NCI-H2081 (cell line): ENCODE data around the gene LTO1.

Experiments used
- DNase-seq, 2 experiments: peaks; one replicate each; lab custom pipeline; 2025; lab: John Stamatoyannopoulos, UW

The LTO1 gene

DNA sequence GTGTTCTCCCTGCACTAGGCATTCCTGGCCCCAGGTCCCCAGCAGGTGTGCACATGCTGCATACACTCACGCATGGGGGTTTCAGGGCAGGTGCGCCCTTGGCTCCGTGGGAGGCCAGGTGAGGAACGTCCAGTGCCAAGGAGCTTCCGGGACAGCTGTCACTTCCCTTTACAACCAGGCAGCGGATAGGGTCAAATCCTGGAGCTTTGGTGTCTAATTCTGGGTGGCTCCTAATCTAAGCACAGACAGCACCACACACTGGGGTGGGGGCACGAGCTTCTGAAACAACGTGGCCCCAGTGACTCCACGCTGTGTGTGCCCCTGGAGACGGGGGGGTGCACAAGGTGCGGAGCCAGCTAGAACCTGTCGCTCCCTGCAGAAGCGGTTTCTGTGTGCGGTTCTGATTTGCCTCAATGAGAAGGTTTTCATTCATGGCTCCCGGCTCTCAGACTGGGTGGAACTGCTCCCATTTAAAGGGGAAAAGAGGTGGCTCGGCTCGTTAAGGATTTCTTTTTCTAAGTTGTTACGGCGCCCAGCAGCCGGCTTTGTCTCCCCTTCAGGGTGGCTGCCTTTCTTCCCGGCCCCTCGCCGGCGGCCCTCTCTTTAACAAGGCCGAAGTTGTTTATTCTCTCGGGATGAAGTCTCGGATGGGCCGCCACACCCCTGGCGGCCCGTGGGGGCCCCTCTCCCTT, 29.2 kb downstream of the LTO1 start:
- peak in 1 of 2 experiments; percentile 62 for DNase-seq

DNA sequence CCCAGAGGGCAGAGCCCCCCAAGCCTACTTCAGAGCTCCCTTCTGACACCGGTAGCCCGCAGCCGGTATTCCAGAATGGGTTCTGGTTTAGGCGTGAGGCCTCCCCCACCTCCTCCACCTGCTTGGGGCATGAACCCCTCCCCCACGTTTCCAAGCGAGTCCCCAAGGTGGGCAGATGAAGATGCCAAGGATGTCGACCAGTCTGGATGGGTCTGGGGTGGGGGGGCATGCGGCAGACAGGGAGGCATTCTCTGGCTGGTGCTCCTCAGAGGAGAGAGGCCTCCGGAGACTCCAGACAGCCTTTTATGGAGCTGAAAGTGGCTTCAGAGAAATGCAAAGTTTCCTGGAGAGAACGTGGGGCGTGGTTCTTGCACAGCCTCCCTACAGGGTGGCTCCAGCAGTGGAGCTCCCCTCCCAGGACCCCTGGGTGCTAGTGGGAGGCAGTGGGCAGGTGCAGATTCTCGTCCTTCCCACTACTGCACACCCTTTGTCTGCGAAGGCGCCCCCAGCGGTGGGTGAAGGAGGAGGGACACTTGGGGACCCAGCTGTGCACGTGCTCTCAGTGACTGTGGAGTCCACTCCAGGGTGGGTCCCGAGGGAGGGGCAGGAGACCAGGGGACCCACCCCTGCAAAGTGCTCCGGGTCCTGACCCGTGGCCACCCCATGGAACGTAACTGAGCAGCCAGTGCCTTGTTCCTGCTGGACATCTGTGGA, 30.0 kb downstream of the LTO1 start:
- no peak for DNase-seq

DNA sequence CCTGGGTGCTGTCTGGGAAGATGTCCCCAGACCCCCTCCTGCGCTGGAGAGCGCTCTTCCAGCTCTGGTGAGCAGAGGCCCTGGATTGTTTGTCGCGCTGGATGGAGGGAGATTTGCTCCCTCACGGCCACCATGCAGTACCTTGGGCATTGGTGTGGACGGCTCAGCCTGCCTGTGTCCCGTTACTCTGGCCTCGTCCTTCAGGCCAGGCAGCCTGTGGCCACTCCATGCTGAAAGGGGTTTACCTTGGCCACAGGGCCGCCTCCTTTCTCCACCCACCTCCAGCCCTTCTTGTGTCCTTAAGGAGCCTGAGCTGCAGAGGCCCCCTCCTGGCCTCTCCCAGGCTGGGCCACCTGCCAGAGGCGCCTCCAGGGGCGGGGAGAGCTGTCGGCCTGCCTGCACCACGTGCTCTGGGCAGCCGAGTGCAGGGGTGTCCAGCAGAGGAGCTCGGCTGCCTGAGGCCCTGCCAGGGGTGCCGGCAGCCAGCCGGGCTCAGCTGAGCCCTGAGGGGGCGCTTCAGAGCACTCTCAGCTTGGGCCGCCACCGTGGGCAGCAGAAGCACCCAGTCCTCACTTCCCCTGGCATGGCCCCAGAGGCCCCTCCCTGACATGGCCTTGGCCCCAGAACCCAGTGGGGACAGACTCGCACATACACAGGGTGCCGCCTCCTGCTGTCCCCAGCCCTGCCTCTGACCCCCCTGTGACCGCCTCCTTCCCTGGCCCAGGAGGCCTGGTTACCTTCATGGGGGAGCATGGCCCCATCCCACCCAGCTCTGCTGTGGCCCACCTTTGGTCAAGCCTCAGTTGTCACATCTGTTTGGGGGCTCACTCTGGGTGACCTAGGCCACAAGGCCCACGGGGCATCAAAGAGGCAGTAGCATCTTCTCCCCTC, 30.8 kb downstream of the LTO1 start:
- peak in 1 of 2 experiments; percentile 31 for DNase-seq

DNA sequence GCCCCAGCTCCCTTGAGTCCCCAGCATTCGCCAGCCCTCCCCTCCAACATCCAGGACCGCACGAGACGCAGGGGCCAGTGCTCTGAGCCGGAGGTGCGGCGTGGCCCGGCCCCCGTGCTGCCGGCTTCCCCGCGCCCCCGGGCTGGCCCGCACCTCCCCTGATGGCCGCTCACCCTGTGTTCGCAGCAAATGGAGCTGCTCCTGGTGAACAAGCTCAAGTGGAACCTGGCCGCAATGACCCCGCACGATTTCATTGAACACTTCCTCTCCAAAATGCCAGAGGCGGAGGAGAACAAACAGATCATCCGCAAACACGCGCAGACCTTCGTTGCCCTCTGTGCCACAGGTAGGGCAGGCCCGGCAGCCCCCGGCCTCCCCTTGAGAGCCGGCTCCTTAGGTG, 31.5 kb downstream of the LTO1 start:
- no peak for DNase-seq

DNA sequence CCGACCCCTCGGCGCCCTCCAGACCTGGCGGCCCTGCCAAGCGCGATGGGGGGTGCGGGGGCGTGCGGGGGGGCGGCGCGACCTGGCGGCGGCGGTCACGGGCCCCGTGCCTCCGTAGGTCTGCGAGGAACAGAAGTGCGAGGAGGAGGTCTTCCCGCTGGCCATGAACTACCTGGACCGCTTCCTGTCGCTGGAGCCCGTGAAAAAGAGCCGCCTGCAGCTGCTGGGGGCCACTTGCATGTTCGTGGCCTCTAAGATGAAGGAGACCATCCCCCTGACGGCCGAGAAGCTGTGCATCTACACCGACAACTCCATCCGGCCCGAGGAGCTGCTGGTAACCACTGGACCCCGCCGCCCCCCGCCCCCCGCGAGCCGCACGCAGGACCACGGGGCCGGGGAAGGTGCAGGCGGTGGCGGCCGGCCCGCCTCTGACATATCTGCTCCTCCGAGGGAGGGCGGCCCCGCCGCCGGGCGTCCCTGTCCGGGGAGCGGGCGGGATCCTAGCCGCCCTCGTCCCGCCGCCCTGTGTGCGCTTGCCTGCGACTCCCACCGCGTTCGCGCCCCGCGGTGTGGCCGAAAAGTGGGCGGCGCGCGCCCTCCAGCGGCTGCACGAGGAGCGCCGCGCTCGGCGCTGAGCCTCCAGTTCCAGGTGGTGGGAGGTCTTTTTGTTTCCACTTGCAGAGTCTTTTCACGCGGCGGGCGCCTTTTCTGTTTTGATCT, 32.1 kb downstream of the LTO1 start:
- peak; percentile 57 to 69 for DNase-seq

DNA sequence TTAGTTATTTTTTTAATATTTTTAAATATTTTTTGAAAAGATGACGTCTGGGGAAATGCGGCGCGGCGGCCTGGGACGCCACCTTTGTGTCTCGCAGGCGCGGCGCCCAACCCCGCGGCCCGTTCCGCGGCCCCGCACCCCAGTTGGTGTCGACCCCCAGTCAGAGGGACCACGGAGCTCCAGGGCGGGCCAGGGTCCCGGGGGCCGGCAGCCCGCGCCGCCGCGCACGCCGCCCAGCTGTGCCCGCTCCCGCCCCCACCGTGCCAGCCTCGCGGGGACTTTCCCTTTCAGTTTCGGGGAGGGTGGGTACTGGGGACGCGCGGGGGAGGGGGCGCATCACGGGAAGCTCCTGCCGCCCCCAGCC, 32.6 kb downstream of the LTO1 start:
- DNase-seq = no peak

DNA sequence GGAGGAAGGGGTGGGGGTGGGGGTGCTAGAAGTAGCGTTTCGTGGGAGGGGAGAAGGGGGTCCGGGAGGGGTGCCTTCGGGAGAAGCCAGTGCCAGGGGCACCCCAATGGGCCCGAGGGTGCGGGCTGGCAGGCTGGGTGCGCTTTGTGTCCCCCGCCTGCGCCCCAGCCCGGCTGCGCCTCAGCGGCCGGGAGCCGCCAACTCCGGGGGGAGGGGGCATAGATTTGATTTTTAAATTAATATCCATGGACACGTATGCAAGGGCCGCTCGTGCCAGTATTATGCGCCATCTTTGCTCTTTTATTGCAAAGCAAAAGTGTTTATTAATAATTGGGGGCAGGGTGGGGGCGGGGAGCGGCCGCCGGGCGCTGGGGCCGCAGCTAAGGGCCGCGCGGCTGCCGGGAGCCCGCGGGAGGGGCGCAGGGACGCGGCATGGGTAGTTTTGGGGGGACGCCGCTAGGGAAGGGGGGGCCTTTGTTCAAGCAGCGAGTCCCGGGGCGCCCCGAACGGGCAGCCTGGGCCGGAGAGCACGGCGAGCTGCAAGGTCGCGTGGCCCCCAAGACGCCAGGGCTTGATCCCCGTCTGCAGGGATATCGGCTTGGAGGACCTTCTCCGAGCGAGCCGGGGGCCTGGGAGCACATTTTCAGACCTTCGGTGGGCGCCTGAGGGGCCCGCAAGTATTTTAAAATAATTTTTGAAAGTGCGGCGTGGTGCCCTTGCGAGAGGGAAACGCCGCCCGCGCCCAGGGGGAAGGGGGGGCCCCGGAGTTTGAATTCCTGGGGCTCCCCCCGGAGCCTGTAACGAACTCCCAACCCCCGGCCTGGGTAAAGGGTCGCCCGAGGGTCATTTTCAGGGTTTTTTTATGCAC, 33.2 kb downstream of the LTO1 start:
- DNase-seq = no peak

DNA sequence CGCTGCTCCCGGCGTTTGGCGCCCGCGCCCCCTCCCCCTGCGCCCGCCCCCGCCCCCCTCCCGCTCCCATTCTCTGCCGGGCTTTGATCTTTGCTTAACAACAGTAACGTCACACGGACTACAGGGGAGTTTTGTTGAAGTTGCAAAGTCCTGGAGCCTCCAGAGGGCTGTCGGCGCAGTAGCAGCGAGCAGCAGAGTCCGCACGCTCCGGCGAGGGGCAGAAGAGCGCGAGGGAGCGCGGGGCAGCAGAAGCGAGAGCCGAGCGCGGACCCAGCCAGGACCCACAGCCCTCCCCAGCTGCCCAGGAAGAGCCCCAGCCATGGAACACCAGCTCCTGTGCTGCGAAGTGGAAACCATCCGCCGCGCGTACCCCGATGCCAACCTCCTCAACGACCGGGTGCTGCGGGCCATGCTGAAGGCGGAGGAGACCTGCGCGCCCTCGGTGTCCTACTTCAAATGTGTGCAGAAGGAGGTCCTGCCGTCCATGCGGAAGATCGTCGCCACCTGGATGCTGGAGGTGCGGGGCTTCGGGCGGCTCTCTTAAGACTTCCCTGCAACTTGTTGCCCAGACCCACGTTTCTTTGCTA, 34.1 kb downstream of the LTO1 start, which contains the start of gene CCND1:
TSS of gene CCND1 (plus strand) at position 162 of the 587 bp plus-strand sequence. CDS start at position 320, 158 bp downstream.
- no peak for DNase-seq

DNA sequence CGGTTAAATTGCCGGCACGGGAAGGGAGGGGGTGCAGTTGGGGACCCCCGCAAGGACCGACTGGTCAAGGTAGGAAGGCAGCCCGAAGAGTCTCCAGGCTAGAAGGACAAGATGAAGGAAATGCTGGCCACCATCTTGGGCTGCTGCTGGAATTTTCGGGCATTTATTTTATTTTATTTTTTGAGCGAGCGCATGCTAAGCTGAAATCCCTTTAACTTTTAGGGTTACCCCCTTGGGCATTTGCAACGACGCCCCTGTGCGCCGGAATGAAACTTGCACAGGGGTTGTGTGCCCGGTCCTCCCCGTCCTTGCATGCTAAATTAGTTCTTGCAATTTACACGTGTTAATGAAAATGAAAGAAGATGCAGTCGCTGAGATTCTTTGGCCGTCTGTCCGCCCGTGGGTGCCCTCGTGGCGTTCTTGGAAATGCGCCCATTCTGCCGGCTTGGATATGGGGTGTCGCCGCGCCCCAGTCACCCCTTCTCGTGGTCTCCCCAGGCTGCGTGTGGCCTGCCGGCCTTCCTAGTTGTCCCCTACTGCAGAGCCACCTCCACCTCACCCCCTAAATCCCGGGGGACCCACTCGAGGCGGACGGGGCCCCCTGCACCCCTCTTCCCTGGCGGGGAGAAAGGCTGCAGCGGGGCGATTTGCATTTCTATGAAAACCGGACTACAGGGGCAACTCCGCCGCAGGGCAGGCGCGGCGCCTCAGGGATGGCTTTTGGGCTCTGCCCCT, 34.7 kb downstream of the LTO1 start:
- no peak for DNase-seq

DNA sequence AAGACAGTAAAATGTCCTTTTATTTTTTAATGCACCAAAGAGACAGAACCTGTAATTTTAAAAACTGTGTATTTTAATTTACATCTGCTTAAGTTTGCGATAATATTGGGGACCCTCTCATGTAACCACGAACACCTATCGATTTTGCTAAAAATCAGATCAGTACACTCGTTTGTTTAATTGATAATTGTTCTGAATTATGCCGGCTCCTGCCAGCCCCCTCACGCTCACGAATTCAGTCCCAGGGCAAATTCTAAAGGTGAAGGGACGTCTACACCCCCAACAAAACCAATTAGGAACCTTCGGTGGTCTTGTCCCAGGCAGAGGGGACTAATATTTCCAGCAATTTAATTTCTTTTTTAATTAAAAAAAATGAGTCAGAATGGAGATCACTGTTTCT, 35.3 kb downstream of the LTO1 start:
- no peak for DNase-seq

DNA sequence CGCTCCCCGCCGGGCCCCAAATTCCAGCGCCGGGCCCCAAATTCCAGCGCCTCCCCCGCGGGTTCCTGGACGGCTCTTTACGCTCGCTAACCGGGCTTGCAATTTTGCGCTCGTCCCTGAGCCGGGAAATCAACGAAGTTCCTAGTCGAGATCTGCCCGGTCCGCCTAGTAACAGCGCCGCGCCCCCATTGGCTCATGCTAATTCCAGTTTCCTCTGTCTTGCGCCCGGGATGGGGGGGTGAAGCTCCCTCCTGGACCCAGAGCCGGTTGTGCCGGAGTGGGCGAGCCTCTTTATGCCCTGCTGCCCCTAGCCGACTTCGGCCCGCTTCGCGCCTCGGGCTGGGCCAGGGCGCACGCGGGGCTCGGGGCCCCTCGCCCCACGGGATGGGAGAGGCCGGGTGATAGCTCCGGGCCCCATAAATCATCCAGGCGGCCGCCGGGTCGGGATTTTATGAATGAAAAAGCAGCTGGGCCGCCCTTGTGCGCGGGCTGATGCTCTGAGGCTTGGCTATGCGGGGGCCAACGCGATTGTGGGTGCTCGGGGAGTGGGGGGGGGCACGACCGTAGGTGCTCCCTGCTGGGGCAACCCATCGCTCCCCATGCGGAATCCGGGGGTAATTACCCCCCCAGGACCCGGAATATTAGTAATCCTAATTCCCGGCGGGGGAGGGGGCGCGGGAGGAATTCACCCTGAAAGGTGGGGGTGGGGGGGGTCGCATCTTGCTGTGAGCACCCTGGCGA, 36.0 kb downstream of the LTO1 start:
- peak; percentile 8 to 55 for DNase-seq

DNA sequence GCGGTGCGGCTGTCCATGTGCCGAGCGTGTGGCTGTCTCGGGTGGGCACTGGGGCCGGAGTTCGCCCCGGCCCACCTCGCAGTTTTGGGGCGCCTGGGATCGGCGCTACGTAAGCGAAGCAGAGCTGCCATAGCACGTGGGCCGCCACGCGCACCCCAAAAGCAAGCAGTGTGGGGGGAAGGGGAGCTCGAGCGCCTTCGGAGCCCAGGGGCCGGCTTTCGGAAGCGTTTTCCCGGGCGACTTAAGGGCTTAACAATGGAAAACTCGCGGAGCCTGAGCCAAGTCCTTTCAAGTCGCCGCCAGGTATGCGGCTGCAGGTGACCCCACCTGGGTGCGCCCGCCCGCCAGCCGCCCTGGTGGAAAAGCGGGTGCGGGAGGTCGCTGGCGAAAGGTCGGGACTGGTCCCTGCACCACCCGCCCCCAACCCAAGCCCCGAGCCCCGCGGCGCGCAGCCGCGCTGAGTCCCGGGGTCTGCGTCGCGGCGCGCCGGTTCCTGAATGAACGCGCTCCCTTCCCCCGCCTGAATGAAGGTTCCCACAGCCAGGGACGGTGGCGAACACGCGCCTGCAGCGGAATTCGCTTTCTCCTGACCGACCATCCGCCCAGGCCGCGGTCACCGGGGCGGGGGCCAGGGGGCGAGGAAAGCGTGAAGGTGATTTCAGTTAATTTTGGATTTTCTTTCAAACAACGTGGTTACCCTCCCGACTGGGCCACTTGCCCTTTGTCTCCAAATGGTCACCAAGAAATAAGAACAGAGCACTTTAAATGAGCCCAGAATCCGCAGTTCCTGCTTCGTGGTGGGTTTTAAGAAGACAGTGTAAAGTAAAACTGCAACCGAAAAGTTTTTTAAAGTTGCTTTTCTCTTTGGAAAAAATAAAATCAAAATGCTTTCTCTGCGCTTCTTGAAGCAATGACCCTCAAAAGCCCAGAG, 36.9 kb downstream of the LTO1 start:
- DNase-seq = no peak

DNA sequence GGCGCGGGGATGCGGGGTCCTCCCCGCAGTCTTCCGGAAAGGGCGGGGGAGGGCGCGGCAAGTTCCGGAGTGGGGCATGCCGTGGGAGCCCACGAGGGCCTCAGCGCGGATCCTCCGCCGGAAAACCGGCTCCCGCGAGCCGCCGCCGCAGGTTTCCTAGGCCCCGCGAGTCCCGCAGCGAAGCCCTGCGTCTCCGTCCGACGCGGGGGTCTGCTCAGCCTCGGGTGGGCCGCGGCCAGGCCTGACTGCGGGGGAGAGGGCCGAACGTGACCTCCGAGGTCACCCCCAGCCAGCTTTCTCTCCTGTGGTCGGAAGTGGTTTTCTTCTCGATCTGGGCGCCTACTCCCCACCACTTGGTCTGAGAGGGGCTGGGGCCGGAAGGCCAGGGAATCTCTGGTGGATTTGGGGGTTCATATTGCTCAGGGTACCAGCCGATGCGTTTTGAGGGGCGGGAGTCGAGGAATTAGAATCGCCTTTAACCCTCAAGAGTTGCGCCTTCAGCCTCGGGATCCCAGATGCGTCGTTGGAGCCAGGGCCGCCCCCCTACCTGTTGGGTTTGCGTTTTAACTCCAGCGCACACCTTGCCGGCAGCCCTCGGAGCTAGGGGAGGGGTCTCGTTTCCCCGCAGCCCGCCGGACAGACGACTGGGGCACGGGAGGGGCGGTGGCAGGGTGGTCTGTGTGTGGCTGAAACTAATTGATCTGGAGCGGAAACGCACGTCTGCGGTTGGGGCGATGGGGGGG, 37.8 kb downstream of the LTO1 start:
- no peak for DNase-seq

DNA sequence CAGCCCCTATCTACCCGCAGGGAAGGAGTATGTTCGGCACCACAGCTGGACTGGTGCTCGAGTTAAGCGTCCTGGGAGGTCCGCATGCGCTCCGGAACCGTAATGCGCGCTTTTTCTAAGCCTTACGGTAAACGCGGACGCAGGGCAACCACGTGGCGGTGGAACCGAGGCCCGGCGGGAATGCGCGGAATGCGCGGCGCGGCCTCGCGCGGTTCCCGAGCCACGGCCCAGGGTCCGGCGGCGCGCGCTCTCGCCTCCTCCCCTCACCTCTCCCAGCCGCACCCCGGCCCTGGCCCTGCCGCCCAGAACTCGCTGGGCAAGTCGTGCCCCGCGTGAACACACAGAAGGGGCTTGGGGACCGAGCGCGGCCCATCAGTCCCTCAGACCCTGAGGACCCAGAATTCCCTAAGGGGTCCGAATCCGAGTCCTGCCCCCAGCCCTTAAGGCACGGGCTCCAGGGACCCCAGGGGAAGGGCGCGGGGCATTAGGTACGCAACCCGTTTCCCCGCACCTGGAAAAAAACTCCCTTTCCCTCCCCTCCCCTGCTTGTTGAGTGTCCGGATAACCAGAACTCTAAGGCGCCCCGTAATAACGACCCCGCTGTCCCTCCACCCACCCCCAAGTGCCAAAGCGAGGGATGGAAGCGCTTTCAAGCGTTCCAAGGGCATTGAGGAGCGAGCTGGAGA, 38.5 kb downstream of the LTO1 start:
- DNase-seq = no peak

DNA sequence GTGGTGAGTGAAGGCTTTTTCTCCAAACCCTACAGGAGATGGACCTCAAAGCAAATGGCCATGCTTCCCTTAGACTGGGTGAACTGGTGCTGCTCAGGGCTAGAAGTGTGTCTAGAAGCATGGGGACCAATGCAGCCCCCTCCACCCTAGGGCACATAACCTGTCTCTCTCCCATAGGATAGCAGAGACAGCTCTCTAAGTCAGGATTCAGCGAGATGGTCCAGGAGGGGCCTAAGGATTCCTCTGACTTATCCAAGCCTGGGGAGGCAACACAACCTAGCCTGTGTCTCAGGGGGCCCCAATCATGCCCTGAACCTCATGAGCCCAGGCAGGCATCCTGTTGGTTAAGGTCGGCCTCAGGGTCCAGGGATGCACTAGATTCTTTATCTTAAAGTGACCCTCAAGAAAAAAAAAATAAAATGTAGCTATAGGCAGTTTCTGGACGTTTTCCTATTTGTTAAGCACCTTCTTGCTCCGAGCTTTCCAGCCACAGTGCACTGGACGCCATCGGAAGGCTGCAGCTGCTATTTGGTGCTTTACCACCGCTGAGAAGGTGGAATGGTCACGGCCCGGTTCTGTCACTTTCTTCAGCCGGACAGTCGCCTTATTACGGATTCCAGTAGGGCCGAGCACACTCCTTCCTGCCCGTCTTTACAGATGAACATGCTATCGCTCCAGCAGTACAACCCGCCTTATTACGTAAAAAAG, 39.2 kb downstream of the LTO1 start:
- no peak for DNase-seq

DNA sequence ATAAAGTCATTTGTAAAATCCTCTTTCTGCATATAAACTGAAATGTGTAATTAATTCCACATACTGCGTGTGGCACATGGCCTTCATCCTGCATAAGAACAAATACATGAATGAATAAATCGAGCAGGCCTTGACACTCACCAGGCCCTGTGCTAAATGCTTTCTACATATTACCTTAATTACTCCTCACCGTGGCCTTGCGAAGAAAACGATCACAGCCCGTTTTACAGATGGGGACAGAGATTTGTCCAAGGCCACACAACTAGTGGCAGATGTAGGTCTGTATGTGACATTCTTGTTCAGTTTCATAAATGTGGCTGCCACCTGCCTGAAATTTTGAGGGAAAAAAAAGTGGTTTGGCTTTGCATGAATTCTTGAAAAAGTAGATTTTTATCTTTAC, 40.0 kb downstream of the LTO1 start:
- no peak for DNase-seq
